Measurements from ENCODE around the gene PKD1.

DNA sequence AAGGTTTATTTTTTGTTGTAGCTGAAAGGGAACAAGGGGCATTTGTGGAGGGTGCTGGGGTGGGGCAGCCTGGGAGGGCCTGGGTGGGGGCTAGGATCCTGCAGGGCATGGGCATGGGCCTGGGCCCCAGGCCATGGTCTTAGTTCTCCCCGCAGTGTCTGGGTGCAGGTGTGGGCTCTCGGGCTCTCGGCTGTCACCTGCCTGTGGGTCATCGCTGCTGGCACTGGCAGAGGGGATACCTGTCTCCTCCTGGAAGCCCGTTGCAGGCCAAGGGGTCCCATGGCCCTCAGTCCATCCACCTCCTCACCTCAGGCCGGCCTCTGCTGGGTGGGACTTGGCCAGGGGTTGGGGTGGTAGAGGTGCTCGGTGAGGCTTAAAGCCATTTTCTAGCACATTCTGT lies 57.6 kb downstream of the PKD1 start:
- TF ChIP-seq, protein P1, sequence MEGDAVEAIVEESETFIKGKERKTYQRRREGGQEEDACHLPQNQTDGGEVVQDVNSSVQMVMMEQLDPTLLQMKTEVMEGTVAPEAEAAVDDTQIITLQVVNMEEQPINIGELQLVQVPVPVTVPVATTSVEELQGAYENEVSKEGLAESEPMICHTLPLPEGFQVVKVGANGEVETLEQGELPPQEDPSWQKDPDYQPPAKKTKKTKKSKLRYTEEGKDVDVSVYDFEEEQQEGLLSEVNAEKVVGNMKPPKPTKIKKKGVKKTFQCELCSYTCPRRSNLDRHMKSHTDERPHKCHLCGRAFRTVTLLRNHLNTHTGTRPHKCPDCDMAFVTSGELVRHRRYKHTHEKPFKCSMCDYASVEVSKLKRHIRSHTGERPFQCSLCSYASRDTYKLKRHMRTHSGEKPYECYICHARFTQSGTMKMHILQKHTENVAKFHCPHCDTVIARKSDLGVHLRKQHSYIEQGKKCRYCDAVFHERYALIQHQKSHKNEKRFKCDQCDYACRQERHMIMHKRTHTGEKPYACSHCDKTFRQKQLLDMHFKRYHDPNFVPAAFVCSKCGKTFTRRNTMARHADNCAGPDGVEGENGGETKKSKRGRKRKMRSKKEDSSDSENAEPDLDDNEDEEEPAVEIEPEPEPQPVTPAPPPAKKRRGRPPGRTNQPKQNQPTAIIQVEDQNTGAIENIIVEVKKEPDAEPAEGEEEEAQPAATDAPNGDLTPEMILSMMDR (IDR thresholded peaks at IDR 0.05): no peak
- TF ChIP-seq EZH2 (IDR thresholded peaks at IDR 0.05; ENCODE audit: borderline replicate concordance, insufficient read depth, low read depth, low read length, poor library complexity, severe bottlenecking): no peak

Data from B cell (primary cell).